Measurements from ENCODE around the gene FBXW8.

DNA sequence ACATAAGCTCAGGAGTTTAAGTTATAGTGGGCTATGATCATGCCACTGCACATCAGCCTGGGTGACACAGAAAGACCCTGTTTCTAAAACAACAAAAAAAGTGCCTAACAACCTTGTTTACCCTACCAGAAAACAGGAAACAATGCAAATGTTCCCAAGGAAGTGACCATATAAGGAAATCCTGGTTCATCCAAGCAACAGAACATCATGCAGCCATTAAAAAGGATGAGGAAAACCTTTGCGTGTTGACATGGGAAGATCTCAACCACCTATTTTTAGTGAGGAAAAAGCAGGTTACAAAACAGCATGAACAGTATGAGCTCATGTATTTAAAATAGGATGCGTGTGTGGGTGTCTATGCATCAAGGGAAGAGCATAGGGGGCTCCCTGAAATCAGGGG, 43.2 kb upstream of the FBXW8 start:
- TF ChIP-seq, protein P1, sequence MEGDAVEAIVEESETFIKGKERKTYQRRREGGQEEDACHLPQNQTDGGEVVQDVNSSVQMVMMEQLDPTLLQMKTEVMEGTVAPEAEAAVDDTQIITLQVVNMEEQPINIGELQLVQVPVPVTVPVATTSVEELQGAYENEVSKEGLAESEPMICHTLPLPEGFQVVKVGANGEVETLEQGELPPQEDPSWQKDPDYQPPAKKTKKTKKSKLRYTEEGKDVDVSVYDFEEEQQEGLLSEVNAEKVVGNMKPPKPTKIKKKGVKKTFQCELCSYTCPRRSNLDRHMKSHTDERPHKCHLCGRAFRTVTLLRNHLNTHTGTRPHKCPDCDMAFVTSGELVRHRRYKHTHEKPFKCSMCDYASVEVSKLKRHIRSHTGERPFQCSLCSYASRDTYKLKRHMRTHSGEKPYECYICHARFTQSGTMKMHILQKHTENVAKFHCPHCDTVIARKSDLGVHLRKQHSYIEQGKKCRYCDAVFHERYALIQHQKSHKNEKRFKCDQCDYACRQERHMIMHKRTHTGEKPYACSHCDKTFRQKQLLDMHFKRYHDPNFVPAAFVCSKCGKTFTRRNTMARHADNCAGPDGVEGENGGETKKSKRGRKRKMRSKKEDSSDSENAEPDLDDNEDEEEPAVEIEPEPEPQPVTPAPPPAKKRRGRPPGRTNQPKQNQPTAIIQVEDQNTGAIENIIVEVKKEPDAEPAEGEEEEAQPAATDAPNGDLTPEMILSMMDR (IDR thresholded peaks at IDR 0.05; ENCODE audit: poor library complexity), result no peak
- TF ChIP-seq EZH2 (IDR thresholded peaks at IDR 0.05; ENCODE audit: borderline replicate concordance), result no peak
